NCI-H526 treated with DMSO at 0.1 percent for 48 hours (cell line): ENCODE data around the gene GTF2IRD1.

Experiments
- DNase-seq: peaks from one replicate; lab custom pipeline; 2025; lab: John Stamatoyannopoulos, UW

The GTF2IRD1 gene

GRCh38 chr7:74568658-74569057 lies 115.0 kb downstream of the GTF2IRD1 start:
- no peak for DNase-seq

DNA sequence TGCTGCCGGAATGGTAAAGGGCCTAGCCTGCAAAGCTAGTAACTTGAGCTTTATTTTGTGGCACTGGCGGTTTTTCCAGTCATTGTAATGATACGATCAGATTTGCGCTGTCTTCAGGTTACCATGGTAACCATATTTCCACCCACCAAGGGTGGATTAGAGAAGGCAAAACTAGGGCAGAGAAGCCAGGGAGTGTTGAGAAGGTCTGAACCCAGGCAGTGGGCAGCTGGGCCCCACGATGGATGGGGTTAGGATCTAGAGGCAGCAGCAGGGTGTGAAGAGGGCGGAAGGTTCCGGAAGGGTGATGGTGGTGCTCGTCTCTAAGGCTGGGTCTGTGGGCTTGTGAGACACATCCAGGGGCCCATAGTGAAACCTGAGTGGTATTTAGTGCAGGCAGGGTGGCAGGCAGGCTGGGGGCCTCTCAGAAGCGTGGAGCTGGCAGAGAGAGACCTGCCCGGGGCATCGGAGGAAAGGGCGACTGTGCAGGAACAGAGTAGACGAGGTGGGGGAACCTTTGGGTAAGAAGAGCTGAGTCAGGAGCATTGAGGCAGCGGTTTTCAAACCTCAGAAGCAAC lies 115.9 kb downstream of the GTF2IRD1 start:
- DNase-seq: no peak

DNA sequence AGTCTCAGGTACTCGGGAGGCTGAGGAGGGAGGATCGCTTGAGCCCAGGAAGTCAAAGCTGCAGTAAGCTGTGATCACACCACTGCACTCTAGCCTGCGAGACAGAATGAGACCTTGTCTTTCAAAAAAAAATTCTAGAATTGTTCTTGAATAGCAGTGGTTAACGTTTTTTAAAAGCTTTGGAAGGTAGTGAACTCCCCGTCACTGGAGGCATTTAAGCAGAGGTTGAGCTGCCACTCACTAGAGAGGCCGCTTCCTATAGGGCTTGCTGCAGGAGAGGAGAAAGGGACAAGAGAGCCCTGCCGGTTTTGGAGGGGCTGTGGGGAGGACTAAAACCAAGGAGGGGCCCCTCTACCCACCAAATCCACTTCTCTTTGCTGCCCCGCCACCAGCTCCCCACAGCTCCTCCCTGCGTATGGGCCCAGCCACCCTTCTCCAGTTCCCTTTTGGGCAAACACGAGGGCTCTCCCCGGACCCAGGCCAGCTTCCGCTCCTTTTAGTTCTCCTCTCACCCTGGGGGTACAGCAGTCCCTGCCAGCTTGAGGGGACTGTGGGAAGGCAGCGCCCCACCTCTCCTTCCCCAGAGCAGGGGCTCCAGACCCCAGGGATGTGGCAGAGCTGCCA lies 116.9 kb downstream of the GTF2IRD1 start:
- no peak for DNase-seq

DNA sequence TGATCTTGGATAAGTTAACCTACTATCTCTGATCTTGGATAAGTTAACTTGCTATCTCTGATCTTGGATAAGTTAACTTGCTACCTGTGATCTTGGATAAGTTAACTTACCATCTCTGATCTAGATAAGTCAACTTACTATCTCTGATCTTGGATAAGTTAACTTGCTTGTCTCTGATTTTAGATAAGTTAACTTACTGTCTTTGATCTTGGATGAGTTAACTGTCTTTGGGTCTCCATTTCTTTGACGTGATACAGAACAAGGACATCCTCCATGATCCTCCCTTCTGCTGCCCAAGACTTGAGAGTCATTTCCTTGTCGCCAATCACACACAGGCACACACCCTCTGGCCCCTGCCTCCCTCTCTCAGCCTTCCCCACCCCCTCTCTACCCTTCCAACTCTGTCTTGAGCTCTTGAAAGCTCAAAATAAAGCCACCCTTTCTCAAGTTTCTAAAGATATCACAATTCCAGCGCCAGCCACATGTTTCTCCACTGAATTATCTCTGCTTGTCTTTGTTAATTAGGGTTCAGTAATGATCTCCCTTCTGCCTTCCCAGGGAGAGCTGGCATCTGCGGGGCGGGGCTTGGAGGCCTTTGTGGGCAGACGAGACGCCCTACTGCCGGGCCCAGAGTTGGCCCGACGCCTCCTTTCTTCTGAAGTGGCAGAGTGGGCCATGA lies 118.7 kb downstream of the GTF2IRD1 start:
- no peak for DNase-seq

DNA sequence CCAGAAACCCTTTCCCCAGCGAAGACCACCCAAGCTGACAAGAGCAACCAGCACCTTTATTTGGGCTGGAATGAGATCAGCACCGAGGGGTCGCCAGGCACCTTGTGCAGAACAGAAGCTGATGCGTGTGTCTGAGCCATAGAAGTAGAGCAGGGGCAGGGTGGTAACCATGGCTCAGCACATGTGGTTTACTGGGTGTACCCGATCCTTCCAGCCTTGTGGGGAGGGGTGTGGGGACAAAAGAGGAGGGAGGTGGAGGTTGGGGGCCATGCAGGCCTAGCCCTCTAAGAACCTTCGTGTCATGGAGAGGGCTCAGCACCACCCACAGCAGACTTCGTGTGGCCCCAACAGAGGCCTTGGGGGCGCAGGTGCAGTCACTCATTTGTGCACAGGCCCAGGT lies 119.8 kb downstream of the GTF2IRD1 start:
- DNase-seq: no peak

- DNase-seq: no peak
Measured at GRCh38 chr7:74575083-74575784, 121.5 kb downstream of the GTF2IRD1 start.

- DNase-seq: no peak
Measured at GRCh38 chr7:74575811-74576210, 122.1 kb downstream of the GTF2IRD1 start.

GRCh38 chr7:74579800-74580685 lies 126.3 kb downstream of the GTF2IRD1 start:
- DNase-seq: no peak

DNA sequence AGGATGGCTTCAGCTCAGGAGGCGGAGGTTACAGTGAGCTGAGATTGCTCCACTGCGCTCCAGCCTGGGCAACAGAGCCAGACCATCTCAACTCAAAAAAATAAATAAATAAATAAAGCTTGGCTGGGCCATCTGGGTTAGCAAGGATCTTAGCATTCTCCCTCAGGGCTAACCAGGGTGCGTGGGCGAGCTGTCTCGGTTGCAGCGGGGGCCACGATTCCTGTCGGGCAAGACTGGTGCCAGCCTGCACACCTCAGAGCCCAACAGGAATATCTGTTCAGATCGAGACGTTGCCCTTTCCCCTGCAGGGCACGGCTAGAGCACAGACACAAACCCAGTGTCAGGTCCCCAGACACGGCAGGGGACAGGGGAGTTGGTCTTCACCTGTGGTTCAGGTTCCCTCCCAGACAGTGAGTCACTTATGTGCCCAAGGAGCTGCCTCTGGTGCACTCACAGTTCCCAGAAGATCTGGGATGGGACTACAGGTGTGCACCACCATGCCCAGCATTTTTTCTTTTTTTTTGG lies 128.3 kb downstream of the GTF2IRD1 start:
- no peak for DNase-seq

- DNase-seq: no peak
Measured at GRCh38 chr7:74582447-74583039, 128.8 kb downstream of the GTF2IRD1 start.

GRCh38 chr7:74583630-74584029 lies 129.9 kb downstream of the GTF2IRD1 start:
- no peak for DNase-seq

GRCh38 chr7:74584160-74584954 lies 130.7 kb downstream of the GTF2IRD1 start:
- DNase-seq: no peak

DNA sequence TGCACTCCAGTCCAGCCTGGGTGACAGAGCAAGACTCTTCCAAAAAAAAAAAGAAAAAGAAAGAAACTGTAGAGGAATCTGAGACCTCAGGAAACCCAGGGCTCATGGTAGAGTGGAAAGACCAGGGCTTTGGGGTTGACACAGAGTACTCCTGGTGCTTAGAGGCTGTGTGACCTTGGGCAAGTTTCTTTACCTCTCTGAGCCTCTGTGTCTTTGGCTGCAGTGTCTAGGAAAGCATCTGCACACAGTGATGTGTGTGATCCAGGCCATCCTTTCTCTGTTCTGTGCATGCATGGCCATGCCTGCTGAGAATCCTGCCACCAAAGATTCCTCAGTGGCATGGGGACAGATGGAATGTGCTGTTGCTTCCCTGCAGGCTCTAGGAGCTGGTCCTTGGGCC lies 132.1 kb downstream of the GTF2IRD1 start:
- DNase-seq: no peak

- no peak for DNase-seq
Measured at GRCh38 chr7:74586258-74587175, 132.8 kb downstream of the GTF2IRD1 start.

- no peak for DNase-seq
Measured at GRCh38 chr7:74587435-74588126, 133.9 kb downstream of the GTF2IRD1 start.

- DNase-seq: no peak
Measured at GRCh38 chr7:74590813-74591212, 137.1 kb downstream of the GTF2IRD1 start.

- DNase-seq: no peak
Measured at GRCh38 chr7:74598558-74598957, 144.9 kb downstream of the GTF2IRD1 start.

DNA sequence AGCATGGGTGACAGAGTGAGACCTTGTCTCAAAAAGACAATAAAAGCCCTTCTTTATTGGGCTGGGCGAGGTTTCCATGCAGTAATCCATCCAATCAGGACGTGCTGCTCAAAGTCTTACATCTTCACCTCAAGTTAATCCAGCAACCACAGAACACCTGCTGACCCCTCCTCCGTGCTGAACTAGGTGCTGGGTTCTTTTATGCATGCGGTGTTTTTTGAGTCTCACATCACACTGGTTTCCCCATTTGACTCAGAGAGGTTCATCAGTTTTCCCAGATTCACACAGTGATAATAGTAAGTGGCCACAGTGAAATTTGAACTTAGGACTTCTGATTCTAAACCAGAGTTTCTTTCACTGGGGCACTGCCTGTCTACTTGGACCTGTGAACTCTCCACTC lies 145.5 kb downstream of the GTF2IRD1 start:
- no peak for DNase-seq
